Tibial nerve (tissue), 4 donors: Measurements from ENCODE around the gene SCYGR2. TPM values are rescaled to one million over a fixed set of nuclear protein-coding genes. Genes with fewer than 3 reads are reported as not detected.

Source experiments
- DNase-seq, 2 donors: peaks; one replicate each; pipeline ENCODE4 v3.0.0-alpha.2; 2019; ENCODE audit warnings: low spot score in 2 of 2
- H3K27ac ChIP-seq, 4 donors: fragments of 200-600 bp; sonication (generic) in 3 of 4; one replicate each; pipeline ENCODE4 v1.5.1; 2017 to 2019; ENCODE audit warnings: mild to moderate bottlenecking in 1 of 4
- H3K27me3 ChIP-seq, 2 donors: fragments of 200-600 bp; sonication (generic) in 1 of 2; one replicate each; pipeline versions ENCODE4 v1.5.1 to v1.6.0; 2017 to 2019
- H3K36me3 ChIP-seq, 3 donors: fragments of 200-600 bp; sonication (generic); one replicate each; pipeline ENCODE4 v1.5.1; 2018 to 2019
- H3K4me1 ChIP-seq, 4 donors: fragments of 200-600 bp; sonication (generic) in 3 of 4; one replicate each; pipeline ENCODE4 v1.5.1; 2017 to 2019
- H3K4me3 ChIP-seq, 4 donors: fragments of 200-600 bp; sonication (generic) in 3 of 4; one replicate each; pipeline ENCODE4 v1.5.1; 2017 to 2019; ENCODE audit warnings: mild to moderate bottlenecking in 1 of 4, moderate library complexity in 1 of 4
- H3K9me3 ChIP-seq, 4 donors: fragments of 200-600 bp; sonication (generic) in 3 of 4; one replicate each; pipeline ENCODE4 v1.5.1; 2017 to 2019
- CTCF ChIP-seq, 5 experiments: fragments of 200-600 bp in 3 of 5; fragments of 450-650 bp in 2 of 5; sonication (generic) in 3 of 5; IDR thresholded peaks; one replicate each; pipeline ENCODE4 v1.5.1; 2016 to 2019; ENCODE audit warnings: antibody characterized with exemption in 5 of 5, mild to moderate bottlenecking in 3 of 5, moderate library complexity in 2 of 5
- EP300 ChIP-seq, 2 donors: sonication (generic); formaldehyde crosslinking; IDR thresholded peaks; one replicate each; pipeline ENCODE4 v1.6.1; 2017; ENCODE audit warnings: antibody characterized with exemption in 2 of 2, mild to moderate bottlenecking in 1 of 2
- POLR2A ChIP-seq, 2 donors: fragments of 450-650 bp; IDR thresholded peaks; one replicate each; pipeline ENCODE4 v1.6.1; 2017; ENCODE audit warnings: antibody characterized with exemption in 2 of 2, mild to moderate bottlenecking in 2 of 2, moderate library complexity in 2 of 2
- whole genome bisulfite sequencing, 2 donors: methylation state at CpG; one replicate each; pipeline ENCODE4 v1.1.5; 2018; 5-methylcytosine and 5-hydroxymethylcytosine counted together
- total RNA-seq, 4 donors: library from RNA; depleted of rRNA; stranded (reverse); fragments of >200 nt; gene quantifications; one replicate each; pipeline ENCODE4 v1.1.0, GENCODE V29; 2016

SCYGR2 gene
- total RNA-seq, 4 donors from 2014 or later, result not detected

- Histone ChIP-seq H3K36me3 (no peaks in the 10 kb centered on the region), H3K27me3 (no peaks in the 10 kb centered on the region), H3K4me1 (no peaks in the 10 kb centered on the region), H3K9me3 (peaks cover 0 to 16% (median 0%) of the 10 kb centered on the region in 4 donors), H3K27ac (no peak overlapping the region), H3K4me3 (no peak overlapping the region)
- no peak for TF ChIP-seq CTCF (IDR thresholded peaks at IDR 0.05)
- no peak for TF ChIP-seq POLR2A (IDR thresholded peaks at IDR 0.05)
- TF ChIP-seq EP300 (IDR thresholded peaks at IDR 0.05), result no peak
- DNase-seq, result no peak
- 42 to 45% methylated on average over 2 of the region's 2 CpGs for WGBS, 2 donors
These were observed 20.1 kb upstream of the SCYGR2 start for GRCh38 chr2:227578642-227579041.

- no peak for DNase-seq
- Histone ChIP-seq H3K4me3 (no peak overlapping the region), H3K4me1 (no peaks in the 10 kb centered on the region), H3K27ac (no peak overlapping the region), H3K36me3 (no peaks in the 10 kb centered on the region), H3K27me3 (no peaks in the 10 kb centered on the region), H3K9me3 (peaks cover 0 to 16% (median 0%) of the 10 kb centered on the region in 4 donors)
- TF ChIP-seq CTCF (IDR thresholded peaks at IDR 0.05) (no peak), EP300 (IDR thresholded peaks at IDR 0.05) (no peak), POLR2A (IDR thresholded peaks at IDR 0.05) (no peak)
- 91 to 94% methylated on average over 1 of the region's 1 CpG for WGBS, 2 donors
These were observed 18.9 kb upstream of the SCYGR2 start for GRCh38 chr2:227579791-227580190.

- TF ChIP-seq EP300 (IDR thresholded peaks at IDR 0.05) (no peak), CTCF (IDR thresholded peaks at IDR 0.05) (no peak), POLR2A (IDR thresholded peaks at IDR 0.05) (no peak)
- Histone ChIP-seq H3K27me3 (no peaks in the 10 kb centered on the region), H3K36me3 (no peaks in the 10 kb centered on the region), H3K4me3 (no peak overlapping the region), H3K4me1 (no peaks in the 10 kb centered on the region), H3K9me3 (peaks cover 0 to 16% (median 0%) of the 10 kb centered on the region in 4 donors), H3K27ac (no peak overlapping the region)
- DNase-seq, result no peak
These were observed 16.3 kb upstream of the SCYGR2 start for GRCh38 chr2:227582369-227582768.

- WGBS, 2 donors, result 85 to 97% methylated on average over 1 of the region's 1 CpG
These were observed 5.9 kb upstream of the SCYGR2 start for GRCh38 chr2:227592694-227593387.

More at GRCh38 chr2:227592694-227593387, 5.9 kb upstream of the SCYGR2 start:
- DNase-seq, result no peak
- Histone ChIP-seq H3K9me3 (peaks cover 0 to 7% (median 0%) of the 10 kb centered on the region in 4 donors), H3K27ac (no peak overlapping the region), H3K4me1 (no peaks in the 10 kb centered on the region), H3K27me3 (no peaks in the 10 kb centered on the region), H3K36me3 (no peaks in the 10 kb centered on the region), H3K4me3 (no peak overlapping the region)
- no peak for TF ChIP-seq CTCF (IDR thresholded peaks at IDR 0.05)
- TF ChIP-seq POLR2A (IDR thresholded peaks at IDR 0.05), result no peak
- TF ChIP-seq EP300 (IDR thresholded peaks at IDR 0.05), result no peak
